HG02943 (cell line): ENCODE data around the gene USO1.
"Not testable (repeated sequence)": the region's sequence is repeated elsewhere in the genome, so short reads cannot be mapped to it uniquely, and the experiment has no call there.

ENCODE experiments used
- ATAC-seq: cut with Tn5 transposase; IDR thresholded peaks from one replicate; pipeline ENCODE4 v1.9.1; 2021; ENCODE audit warnings: mild to moderate bottlenecking, low read depth, moderate library complexity; ENCODE audit not compliant: unreplicated experiment

USO1 gene

DNA sequence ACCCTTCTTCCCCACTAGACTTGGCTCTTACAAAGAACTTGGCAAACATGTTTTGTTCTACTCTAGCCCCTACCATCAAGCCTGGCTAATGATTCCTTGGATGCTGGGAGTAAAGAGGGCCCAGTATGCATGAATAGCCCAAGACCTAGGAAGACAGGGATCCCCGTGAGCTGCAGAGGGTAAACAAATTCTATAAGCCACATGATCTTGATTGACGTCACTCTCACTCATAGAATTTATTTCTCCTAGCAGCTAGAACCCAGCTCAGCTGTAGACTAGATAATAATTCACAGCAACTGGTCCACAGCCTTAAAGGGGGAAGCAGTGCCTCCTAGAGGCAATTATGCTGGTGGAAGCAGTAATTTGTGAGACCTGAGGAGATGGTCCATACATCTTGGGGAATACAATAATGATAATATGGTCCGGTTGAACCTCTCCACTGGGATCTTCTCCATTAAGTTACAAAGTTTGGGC is 16.1 kb upstream of the USO1 start:
- no peak for ATAC-seq

DNA sequence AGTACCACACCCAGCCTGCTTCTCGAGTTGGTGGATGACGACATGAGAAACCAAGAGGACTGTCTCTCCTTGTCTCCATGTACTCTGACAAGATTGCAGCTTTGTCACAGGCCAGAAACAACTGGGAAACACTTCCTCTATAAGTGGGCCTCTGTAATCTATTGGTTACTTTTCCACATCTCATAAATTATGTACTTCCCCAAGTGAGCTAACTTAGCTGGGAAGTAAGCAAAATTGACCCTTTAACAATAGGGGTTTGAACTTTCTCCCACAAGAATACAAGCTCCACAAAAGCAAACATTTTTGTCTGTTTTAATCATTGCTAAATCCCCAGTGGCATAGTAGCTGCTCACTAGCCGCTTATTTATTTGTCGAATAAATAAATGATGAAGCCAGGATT is 14.1 kb upstream of the USO1 start:
- ATAC-seq: no peak

GRCh38 chr4:75714011-75714410 is 10.4 kb upstream of the USO1 start:
- no peak for ATAC-seq

DNA sequence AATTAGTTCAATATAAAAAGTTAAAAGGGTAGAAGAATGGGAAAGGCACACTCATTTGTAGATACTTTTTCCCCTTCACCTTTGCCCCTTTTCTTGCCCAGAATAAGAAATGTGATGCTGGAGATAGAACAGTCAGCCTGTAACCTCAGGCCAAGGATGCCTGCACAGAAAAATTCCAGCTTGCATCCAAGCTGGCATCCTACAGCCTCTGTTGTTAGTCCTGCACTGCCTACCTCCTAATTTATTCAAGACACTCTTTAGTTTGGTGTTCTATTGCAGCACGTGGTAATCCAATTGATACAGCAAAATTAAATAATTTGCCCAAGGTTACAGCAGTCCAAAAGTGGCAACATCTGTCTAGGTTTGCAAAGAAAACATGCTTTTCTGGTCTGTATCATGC is 9.7 kb upstream of the USO1 start:
- ATAC-seq: no peak

GRCh38 chr4:75715105-75715799 is 9.1 kb upstream of the USO1 start:
- no peak for ATAC-seq

DNA sequence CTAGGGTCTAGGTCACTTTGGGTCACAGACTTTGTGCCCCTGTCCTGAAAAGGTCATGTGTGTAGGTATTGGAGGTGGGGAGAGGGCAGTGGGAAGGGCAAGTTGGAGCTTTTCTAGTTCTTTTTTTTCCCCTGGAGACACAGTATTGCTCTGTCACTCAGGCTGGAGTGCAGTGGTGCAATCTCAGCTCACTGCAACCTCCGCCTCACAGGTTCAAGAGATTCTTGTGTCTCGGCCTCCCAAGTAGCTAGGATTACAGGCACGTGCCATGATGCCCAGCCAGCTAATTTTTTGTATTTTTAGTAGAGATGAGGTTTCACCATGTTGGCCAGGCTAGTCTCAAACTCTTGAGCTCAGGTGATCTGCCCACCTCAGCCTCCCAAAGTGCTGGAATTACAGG is 8.3 kb upstream of the USO1 start:
- not testable (repeated sequence) for ATAC-seq

DNA sequence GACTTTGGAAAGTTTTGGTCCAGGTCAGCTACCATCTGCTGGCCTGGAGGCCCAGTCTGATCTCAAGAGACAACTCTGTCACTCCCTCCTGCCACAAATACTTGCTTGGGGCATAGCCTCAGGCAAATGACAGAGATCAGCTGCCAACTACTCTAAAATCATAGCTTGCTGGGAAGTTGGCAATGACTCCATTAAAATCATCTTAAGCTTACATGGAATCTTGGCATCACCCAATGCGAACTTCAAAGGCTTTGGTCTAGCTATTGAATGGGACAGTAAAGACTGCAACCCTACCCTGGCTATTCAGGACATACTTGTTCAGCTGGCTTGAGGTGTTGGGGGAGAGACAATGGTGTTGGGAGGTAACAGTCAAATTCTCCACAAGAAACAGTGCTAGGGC is 7.0 kb upstream of the USO1 start:
- ATAC-seq: no peak

GRCh38 chr4:75718529-75718928 is 5.8 kb upstream of the USO1 start:
- ATAC-seq: no peak

DNA sequence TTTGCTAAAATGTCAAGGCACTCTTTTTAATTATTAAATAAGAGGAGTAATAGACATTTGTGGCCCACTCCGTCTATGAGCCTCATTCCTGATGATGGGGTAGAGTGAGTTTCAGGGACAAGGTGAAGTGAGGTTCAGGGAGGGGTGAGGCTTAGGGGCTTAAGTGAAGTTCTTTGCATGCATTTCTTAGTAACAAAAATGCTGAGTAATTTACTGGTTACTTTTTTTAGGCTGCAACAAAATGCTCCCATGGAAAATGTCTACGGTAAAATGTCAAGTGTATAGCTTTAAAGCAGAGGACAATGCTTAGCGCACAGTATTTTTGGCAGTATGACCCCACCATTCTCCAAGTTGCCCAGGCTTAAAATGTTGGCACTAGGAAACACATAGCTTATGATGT is 2.0 kb upstream of the USO1 start:
- no peak for ATAC-seq

DNA sequence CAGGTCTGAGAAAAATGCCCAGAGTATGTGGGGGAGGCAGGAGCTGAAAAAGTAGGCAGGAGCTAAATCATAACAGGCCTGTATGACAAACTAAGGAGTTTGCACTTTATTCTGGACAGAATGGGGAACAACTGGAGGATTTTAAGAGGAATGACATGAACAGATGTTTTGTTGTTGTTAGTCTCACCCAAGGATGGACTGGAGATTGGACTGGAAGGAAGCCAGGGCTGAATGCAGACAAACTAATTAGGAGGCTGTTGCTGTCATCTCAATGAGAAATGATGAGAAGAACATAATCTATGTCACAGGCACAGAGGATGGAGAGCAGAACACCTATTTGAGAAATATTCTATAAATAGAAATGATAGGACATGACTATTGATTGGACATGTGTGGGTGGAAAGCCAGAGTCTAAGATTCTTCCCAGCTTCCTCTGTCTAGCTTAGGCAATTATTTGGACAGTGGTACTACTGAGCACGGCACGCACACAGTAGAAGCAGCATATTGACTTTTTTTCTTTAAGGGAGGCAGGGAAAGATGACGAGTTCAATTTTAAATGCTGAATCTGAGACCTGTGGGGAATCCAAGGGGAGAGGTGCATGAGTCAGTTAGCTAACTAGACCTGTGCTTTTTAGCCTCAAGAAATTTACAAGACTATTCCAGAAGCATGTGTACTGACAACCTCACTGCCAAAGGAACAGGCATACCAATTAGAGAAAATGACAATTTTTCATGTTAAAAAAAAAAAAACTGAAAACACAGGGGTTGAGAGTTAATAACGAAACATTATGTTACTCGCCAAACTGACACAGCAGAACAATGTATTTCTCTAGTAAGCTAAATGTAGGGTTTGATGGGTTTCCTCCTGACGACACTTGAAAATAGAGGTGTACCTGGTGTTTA is 963 bp upstream of the USO1 start:
- ATAC-seq: no peak

- ATAC-seq: peak; percentile 63
Observed at GRCh38 chr4:75724867-75725724, 719 bp downstream of the USO1 start.

DNA sequence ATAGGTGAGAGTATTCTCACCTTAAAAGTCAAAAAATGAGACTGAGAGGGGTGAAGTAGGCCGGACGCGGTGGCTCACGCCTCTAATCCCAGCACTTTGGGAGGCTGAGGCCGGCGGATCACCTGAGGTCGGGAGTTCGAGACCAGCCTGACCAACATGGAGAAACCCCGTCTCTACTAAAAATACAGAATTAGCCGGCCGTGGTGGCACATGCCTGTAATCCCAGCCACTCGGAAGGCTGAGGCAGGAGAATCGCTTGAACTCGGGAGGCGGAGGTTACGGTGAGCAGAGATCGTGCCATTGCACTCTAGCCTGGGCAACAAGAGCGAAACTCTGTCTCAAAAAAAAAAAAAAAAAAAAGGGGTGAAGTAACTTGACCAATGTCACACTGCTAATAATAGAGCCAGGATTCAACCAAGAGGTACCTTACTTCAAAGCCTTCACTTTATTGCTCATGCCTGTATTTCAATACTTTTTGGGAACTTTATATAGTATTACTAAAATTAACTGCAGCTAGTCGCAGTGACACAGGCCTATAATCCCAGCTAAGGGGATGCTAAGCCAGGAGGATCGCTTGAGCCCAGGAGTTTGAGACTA is 1.7 kb downstream of the USO1 start:
- ATAC-seq: not testable (repeated sequence)

GRCh38 chr4:75726577-75726976 is 2.2 kb downstream of the USO1 start:
- no peak for ATAC-seq

DNA sequence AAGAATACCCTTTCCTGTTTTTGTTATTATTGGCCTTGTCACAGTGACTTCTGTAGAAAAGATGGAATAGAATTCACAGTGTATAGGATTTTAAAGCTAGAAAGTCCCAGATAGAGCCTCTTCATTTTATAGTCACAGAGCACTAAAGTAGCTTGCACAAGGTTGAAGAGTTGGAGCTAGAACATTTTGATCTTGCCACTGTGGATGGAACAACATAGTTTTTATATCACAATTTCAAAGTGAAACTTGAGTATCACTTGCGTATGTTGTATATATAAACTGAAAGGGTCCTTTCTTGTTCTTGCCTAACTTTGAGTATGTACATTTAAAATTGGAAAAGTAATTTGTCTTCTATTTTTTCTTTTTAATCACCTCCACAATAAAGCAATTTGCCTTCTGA is 2.7 kb downstream of the USO1 start:
- no peak for ATAC-seq

DNA sequence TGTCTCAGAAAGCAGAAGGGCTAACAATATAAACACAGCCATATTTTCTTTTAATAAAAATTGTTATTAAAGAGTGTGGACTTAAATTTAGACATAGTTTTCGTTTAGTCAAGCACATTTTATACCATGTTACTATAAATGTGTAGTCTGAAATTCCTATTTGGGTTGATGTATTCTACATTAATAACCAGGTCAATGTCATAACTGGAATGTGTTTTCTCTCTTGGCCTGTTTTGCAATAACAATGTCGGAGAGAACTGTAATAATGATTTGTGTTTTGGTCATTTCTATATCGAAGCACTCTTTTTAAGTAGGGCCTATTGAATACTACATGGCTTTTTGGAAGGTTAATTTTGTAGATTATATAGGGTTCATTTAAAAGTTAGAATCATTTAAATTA is 5.5 kb downstream of the USO1 start:
- ATAC-seq: no peak

- no peak for ATAC-seq
Observed at GRCh38 chr4:75733369-75733768, 9.0 kb downstream of the USO1 start.

- no peak for ATAC-seq
Observed at GRCh38 chr4:75735525-75735924, 11.1 kb downstream of the USO1 start.

DNA sequence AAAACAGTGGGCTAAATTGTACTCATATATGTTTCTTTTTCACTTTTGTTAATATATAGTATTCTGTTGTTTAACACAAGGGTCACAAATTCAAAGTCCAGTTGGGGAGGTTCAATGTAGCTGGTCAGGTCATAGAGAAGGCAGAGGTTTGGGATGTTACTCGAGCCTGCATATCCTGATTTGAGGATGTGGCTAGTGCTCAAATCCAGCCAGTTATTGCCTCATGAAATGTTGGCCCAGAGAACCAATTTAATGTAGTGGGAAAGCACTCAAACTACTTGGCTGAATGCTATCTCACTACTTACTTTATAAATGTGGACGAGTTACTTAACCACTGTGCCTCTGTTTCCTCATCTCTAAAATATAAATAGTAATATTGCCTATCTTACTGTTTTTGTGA is 12.5 kb downstream of the USO1 start:
- no peak for ATAC-seq

GRCh38 chr4:75737398-75737797 is 13.0 kb downstream of the USO1 start:
- ATAC-seq: no peak

DNA sequence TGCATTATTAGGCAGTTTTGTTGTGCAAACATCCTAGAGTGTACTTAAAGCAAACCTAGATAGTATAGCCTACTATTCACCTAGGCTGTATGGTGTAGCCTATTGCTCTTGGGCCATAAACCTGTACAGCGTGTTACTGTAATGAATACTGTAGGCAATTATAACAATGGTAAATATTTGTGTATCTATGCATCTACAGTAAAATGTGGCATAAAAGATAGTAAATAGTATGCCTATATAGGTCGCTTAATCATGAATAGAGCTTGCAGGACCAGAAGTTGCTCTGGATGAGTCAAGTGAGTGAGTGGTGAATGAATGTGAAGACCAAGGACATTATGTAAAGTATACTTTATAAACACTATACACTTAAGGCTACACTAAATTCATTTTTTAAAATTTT is 16.6 kb downstream of the USO1 start:
- ATAC-seq: no peak

DNA sequence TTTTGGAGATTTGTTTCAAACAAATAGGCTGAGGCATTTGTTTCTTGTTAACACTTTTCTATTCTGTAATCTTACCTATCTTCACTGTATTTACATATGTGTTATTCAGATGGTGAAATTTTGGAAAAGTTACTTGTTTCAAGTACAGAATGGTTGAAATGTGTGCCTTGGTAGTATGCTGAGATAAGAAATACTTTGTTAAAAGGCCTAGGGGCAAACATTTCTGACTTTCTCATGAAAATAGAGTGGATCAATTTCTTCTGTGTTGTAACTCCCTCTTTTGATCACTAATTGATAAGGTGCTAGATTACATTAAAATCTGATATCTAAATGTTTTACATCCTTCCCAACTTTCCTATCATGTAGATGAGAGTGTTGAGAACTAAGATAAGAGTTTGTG is 18.1 kb downstream of the USO1 start:
- ATAC-seq: no peak
